Fibroblast of lung (primary cell): Measurements from ENCODE around the gene PGGT1B. TPM values are rescaled to one million over a fixed set of nuclear protein-coding genes. Genes with fewer than 3 reads are reported as not detected.
A peak's percentile ranks its signal among the peaks of the same experiment; 100 is the strongest.

Source experiments
- DNase-seq, 2 donors: peaks; one replicate each; pipeline versions ENCODE4 v3.0.0 to v3.0.0-alpha.2; 2010; ENCODE audit warnings: low read depth in 2 of 2
- H2AFZ ChIP-seq: 2 replicates; pipeline ENCODE4 v1.5.1; 2012; ENCODE audit warnings: low read length, control low read depth, inconsistent platforms
- H3K27ac ChIP-seq: 2 replicates; pipeline ENCODE4 v1.5.1; 2011; ENCODE audit warnings: low read length, control low read depth; ENCODE audit not compliant: insufficient read depth
- H3K27me3 ChIP-seq: 2 replicates; pipeline ENCODE4 v1.5.1; 2011; ENCODE audit warnings: mild to moderate bottlenecking, low read length; ENCODE audit not compliant: control insufficient read depth, insufficient read depth
- H3K36me3 ChIP-seq: 2 replicates; pipeline ENCODE4 v1.5.1; 2011; ENCODE audit warnings: low read length; ENCODE audit not compliant: control insufficient read depth, insufficient read depth
- H3K4me1 ChIP-seq: 2 replicates; pipeline ENCODE4 v1.5.1; 2011; ENCODE audit warnings: low read length; ENCODE audit not compliant: control insufficient read depth, insufficient read depth; ENCODE audit errors: extremely low read depth
- H3K4me2 ChIP-seq: 2 replicates; pipeline ENCODE4 v1.5.1; 2011; ENCODE audit warnings: low read length, control low read depth; ENCODE audit not compliant: insufficient read depth; ENCODE audit errors: extremely low read depth
- H3K4me3 ChIP-seq, 4 experiments: fragments of 200-600 bp in 1 of 4; sonication (generic) in 1 of 4; replicated peaks in 1 of 4; 2 replicates each; pipeline ENCODE4 v1.5.1; 2011 to 2016; ENCODE audit warnings: low read length in 4 of 4, low read depth in 3 of 4, mild to moderate bottlenecking in 3 of 4, control low read depth in 2 of 4, inconsistent platforms in 1 of 4, mixed read lengths in 1 of 4; ENCODE audit not compliant: insufficient read depth in 1 of 4; ENCODE audit errors: control extremely low read depth in 1 of 4
- H3K79me2 ChIP-seq: 2 replicates; pipeline ENCODE4 v1.5.1; 2012; ENCODE audit warnings: mild to moderate bottlenecking, low read length, inconsistent platforms; ENCODE audit not compliant: control insufficient read depth, insufficient read depth
- H3K9ac ChIP-seq: 2 replicates; pipeline ENCODE4 v1.5.1; 2011; ENCODE audit warnings: mild to moderate bottlenecking, low read length, control low read depth; ENCODE audit not compliant: insufficient read depth
- H3K9me3 ChIP-seq: 2 replicates; pipeline ENCODE4 v1.5.1; 2012; ENCODE audit warnings: low read depth, low read length; ENCODE audit not compliant: control insufficient read depth, insufficient read depth
- H4K20me1 ChIP-seq: 2 replicates; pipeline ENCODE4 v1.5.1; 2011; ENCODE audit warnings: low read length; ENCODE audit not compliant: control insufficient read depth, insufficient read depth; ENCODE audit errors: extremely low read depth
- CTCF ChIP-seq, 2 donors: IDR thresholded peaks in 1 of 2; conservative IDR thresholded peaks in 1 of 2; 1 replicate in 1 of 2; 2 replicates in 1 of 2; pipeline ENCODE4 v1.5.1; 2011 to 2012; ENCODE audit warnings: low read length in 2 of 2, control low read depth in 1 of 2, inconsistent platforms in 1 of 2, low read depth in 1 of 2, mild to moderate bottlenecking in 1 of 2
- EZH2 ChIP-seq: IDR thresholded peaks from 2 replicates; pipeline ENCODE4 v1.5.1; 2012; ENCODE audit warnings: low read length, control low read depth, mild to moderate bottlenecking; ENCODE audit errors: missing control alignments
- polyA plus RNA-seq, 2 donors: library from polyadenylated mRNA; depleted of rRNA in 1 of 2; stranded (reverse) in 1 of 2; unstranded in 1 of 2; fragments of >200 nt; gene quantifications; 2 replicates each; pipeline ENCODE4 v1.2.1, GENCODE V29; 2011 to 2012; ENCODE audit warnings: missing spikeins in 1 of 2
- total RNA-seq: library from RNA; depleted of rRNA; stranded (reverse); fragments of >200 nt; gene quantifications from 2 replicates; pipeline ENCODE4 v1.2.1, GENCODE V29; 2014

Gene PGGT1B
- total and polyA plus RNA-seq, 2 donors (not counting 1 experiment from before 2014, with no cell fraction given), result 2.5 to 12.4 TPM

- no peaks in the 10 kb centered on the region for H4K20me1 ChIP-seq
- no peaks in the 10 kb centered on the region for H3K9me3 ChIP-seq
- no peak overlapping the region for H2AFZ ChIP-seq
- peaks cover 5% of the 10 kb centered on the region for H3K4me1 ChIP-seq
- H3K4me3 ChIP-seq, result no peak overlapping the region
- no peaks in the 10 kb centered on the region for H3K36me3 ChIP-seq
- H3K27ac ChIP-seq, result no peak overlapping the region
- DNase-seq, result no peak
- no peak overlapping the region for H3K4me2 ChIP-seq
- H3K9ac ChIP-seq, result no peak overlapping the region
- TF ChIP-seq CTCF (conservative IDR thresholded peaks at IDR 0.05 in 1 of 2, IDR thresholded peaks at IDR 0.05 in 1 of 2; ENCODE audit: low read depth in 1 of 2, low read length in 2 of 2), result no peak
- TF ChIP-seq EZH2, result no peak
- H3K27me3 ChIP-seq, result no peaks in the 10 kb centered on the region
- peaks cover 28% of the 10 kb centered on the region for H3K79me2 ChIP-seq
These were observed 2.1 kb upstream of the PGGT1B start for GRCh38 chr5:115264786-115265185.

GRCh38 chr5:115263078-115263380 lies 352 bp upstream of the PGGT1B start:
- no peak for DNase-seq
- H3K79me2 ChIP-seq, result peaks cover 43% of the 10 kb centered on the region
- H3K27me3 ChIP-seq, result no peaks in the 10 kb centered on the region
- H3K4me3 ChIP-seq, result peak overlapping the region; percentile 78 to 93 (median 81)
- H3K9ac ChIP-seq, result peak overlapping the region; percentile 91
- TF ChIP-seq EZH2 (no peak), CTCF (conservative IDR thresholded peaks at IDR 0.05 in 1 of 2, IDR thresholded peaks at IDR 0.05 in 1 of 2; ENCODE audit: low read depth in 1 of 2, low read length in 2 of 2) (no peak)
- no peaks in the 10 kb centered on the region for H3K36me3 ChIP-seq
- peaks cover 2% of the 10 kb centered on the region for H4K20me1 ChIP-seq
- peak overlapping the region; percentile 89 for H3K27ac ChIP-seq
- H3K4me2 ChIP-seq, result peak overlapping the region; percentile 44
- peaks cover 3% of the 10 kb centered on the region for H3K4me1 ChIP-seq
- no peaks in the 10 kb centered on the region for H3K9me3 ChIP-seq
- H2AFZ ChIP-seq, result peak overlapping the region; percentile 84

- peak overlapping the region; percentile 95 for H3K4me2 ChIP-seq
- no peaks in the 10 kb centered on the region for H3K36me3 ChIP-seq
- TF ChIP-seq EZH2 (no peak), CTCF (conservative IDR thresholded peaks at IDR 0.05 in 1 of 2, IDR thresholded peaks at IDR 0.05 in 1 of 2; ENCODE audit: low read depth in 1 of 2, low read length in 2 of 2) (no peak)
- peaks cover 3% of the 10 kb centered on the region for H3K4me1 ChIP-seq
- peaks cover 51% of the 10 kb centered on the region for H3K79me2 ChIP-seq
- peak overlapping the region; percentile 89 for H3K27ac ChIP-seq
- peaks cover 2% of the 10 kb centered on the region for H4K20me1 ChIP-seq
- peak overlapping the region; percentile 84 for H2AFZ ChIP-seq
- H3K9ac ChIP-seq, result peak overlapping the region; percentile 91
- H3K4me3 ChIP-seq, result peak overlapping the region; percentile 78 to 93 (median 81)
- no peaks in the 10 kb centered on the region for H3K27me3 ChIP-seq
- no peaks in the 10 kb centered on the region for H3K9me3 ChIP-seq
- peak; percentile 23 to 38 for DNase-seq
These were observed 711 bp downstream of the PGGT1B start for GRCh38 chr5:115262011-115262320.
